GM20000 (cell line): ENCODE data around the gene ARHGAP32.

Experiments
- DNase-seq: peaks from one replicate; pipeline ENCODE4 v3.0.0; 2012; ENCODE audit warnings: low spot score
- TF ChIP-seq, protein P1 (sequence below): IDR thresholded peaks from 2 replicates; pipeline ENCODE4 v1.5.1; 2012; ENCODE audit warnings: mild to moderate bottlenecking, control low read depth; ENCODE audit errors: extremely low read depth, missing control alignments

ARHGAP32 gene

DNA sequence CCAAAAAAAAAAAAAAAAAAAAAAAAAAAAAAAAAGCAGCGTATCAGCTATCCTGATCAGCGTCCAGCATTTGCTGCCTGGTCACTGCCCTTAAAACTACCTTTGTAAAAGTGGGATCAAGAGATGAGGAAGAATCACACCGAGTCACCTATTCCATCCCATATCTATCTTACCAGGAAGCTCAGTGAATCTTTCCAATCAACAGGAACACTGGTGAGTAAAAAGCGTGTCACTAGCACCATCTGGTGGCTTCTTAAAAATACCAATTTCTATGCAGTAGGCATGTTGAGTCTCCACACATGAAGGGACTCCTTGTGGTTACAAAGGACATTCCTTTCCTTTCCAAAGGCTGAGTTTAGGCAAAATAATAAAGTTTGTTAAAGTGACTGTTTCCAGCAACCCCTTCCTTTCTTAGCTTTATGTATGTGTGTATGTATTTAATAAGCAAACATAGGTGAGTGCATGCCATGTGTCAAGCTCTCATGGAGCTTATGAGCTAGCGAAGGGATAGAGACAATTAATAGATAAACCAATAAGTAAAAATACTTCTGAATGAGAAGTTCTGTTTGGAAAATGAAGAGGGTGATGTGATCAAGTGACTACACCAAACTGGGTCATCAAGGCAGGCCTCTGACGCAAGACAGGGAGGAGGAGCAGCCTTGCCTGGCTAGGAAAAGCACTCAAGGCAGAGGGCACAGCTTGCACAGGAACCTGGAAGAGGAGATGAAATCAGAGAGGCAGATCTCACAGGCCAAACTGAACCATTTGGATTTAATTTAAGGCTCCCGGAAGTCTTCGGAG lies 235.5 kb downstream of the ARHGAP32 start:
- TF ChIP-seq, protein P1, sequence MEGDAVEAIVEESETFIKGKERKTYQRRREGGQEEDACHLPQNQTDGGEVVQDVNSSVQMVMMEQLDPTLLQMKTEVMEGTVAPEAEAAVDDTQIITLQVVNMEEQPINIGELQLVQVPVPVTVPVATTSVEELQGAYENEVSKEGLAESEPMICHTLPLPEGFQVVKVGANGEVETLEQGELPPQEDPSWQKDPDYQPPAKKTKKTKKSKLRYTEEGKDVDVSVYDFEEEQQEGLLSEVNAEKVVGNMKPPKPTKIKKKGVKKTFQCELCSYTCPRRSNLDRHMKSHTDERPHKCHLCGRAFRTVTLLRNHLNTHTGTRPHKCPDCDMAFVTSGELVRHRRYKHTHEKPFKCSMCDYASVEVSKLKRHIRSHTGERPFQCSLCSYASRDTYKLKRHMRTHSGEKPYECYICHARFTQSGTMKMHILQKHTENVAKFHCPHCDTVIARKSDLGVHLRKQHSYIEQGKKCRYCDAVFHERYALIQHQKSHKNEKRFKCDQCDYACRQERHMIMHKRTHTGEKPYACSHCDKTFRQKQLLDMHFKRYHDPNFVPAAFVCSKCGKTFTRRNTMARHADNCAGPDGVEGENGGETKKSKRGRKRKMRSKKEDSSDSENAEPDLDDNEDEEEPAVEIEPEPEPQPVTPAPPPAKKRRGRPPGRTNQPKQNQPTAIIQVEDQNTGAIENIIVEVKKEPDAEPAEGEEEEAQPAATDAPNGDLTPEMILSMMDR: peak; percentile 35
- DNase-seq: peak; percentile 60

DNA sequence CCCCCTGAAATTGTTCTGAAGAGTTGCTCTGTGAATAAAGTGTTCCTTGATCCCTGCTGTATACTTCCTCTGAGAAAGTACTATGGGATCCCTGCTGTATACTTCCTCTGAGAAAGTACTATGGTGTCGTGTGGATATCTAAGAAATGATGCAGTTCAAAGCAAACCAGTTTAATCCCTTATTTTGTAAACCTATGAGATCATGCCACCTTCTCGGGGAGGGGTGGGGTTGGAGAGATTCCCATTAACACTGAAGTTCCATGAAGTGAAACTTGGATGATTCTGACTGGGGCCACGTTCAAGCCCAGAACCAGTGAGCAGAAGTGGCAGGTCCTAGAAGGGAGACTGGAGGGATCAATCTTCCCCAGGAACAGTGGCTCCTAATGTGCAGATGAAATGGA lies 236.5 kb downstream of the ARHGAP32 start:
- TF ChIP-seq, protein P1: no peak
- DNase-seq: no peak

GRCh38 chr11:128953151-128953550 lies 239.0 kb downstream of the ARHGAP32 start:
- no peak for DNase-seq
- TF ChIP-seq, protein P1: no peak

DNA sequence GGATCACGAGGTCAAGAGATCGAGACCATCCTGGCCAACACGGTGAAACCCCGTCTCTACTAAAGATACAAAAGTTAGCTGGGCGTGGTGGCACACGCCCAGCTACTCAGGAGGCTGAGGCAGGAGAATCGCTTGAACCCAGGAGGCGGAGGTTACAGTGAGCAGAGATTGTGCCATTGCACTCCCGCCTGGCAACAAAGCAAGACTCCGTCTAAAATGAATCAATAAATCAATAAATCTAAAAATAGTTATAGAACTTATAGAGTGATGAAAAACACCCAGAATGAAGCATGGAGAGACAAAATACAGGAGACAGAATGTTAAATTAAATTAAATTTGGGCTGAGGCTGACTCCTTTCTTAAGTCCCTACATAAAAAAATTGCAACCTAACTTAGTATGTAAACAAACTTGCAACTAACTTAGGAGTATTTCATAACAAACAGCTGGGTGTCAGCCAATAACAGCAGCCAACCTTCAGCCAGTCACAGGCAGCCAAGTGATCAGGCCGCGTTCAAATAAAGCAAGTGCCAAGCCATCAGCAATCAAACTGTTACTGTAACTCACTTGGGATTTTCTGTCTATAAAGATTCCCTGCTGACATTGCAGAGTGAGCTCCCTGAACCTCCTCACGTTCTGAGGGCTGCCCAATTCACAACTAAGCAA lies 242.2 kb downstream of the ARHGAP32 start:
- DNase-seq: no peak
- TF ChIP-seq, protein P1: no peak

DNA sequence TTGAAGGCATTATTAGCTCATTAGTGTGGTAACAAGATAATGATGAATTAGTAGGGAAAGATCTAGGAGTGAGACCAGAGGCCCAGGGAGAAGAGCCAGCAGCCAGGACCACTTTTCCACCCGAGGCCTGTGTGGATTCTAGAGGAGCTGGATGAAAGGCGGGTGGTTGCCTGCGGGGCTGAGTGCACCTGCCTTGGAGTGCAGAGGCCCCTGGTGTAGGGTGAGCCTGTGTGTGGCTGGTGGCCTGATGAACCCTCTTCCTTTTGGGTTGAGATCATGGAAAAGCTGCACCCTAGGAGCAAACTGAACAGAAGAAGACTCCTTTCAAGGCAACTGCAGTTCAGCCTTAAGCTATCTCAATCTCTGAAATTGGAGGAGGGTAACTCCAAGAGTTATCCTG lies 243.5 kb downstream of the ARHGAP32 start:
- TF ChIP-seq, protein P1: no peak
- DNase-seq: no peak

DNA sequence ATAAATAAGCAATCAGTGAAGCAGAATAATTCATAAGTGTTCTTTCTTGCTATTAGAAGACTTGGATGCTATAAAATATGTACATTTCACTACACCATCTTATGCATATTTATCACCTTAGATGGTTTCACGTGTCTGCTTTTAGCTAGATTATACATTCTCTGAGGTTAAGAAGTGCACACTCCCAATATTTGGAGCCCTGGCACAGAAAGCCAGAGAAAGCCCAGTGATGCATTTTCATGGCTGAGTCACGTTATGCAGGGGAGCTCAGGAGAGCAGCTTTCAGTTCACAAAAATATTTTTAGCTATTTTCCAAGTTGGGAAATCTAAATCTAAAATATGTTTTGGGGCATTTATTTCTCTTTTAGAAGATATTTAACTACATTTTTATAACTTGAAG lies 244.4 kb downstream of the ARHGAP32 start:
- no peak for DNase-seq
- TF ChIP-seq, protein P1: no peak

DNA sequence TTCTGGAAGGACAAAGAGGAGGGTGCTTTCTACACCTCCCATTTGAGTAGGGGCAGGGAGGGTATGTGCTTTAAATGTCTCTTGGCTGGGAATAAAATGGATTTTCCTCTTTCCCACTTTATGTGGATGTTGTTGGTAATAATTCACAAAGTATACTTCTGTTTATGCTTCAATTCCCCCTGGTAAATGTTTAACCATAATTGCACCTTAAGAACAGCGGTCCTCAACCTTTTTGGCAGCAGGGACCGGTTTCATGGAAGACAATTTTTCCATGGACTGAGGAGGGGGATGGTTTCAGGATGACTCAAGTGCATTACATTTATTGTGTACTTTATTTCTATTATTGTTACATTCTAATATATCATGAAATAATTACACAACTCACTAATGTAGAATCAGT lies 245.5 kb downstream of the ARHGAP32 start:
- no peak for DNase-seq
- TF ChIP-seq, protein P1: no peak
